Metanephros (tissue), 2 donors: ENCODE data around the gene NDST3. TPM values are rescaled to one million over a fixed set of nuclear protein-coding genes. Genes with fewer than 3 reads are reported as not detected.

Source experiments
- small RNA-seq: library from RNA; depleted of rRNA; stranded (forward); fragments of <200 nt; gene quantifications from one replicate; pipeline ENCODE3, GENCODE V24; 2014; ENCODE audit warnings: low replicate concordance
- total RNA-seq: library from RNA; depleted of rRNA; stranded (reverse); fragments of >200 nt; gene quantifications from one replicate; pipeline ENCODE4 v1.2.3, GENCODE V29; 2014

The NDST3 gene
- 5.5 TPM for total RNA-seq

GRCh38 chr4:118034053-118034785, at the start of gene NDST3:
TSS of gene NDST3 (plus strand) at chr4:118034486. CDS start at chr4:118053911, 19,425 bp downstream.

Small RNA genes lying within 50 kb of the gene (small RNA-seq; reads per million reads assigned to genes)
- not detected for gene SNORA24
